GM23338 (cell line): ENCODE data around the gene REXO5. TPM values are rescaled to one million over a fixed set of nuclear protein-coding genes. Genes with fewer than 3 reads are reported as not detected.

Experiments
- CREB1 ChIP-seq: fragments of 250-450 bp; sonication (Bioruptor Pico); IDR thresholded peaks from 2 replicates; pipeline ENCODE4 v1.5.0; 2020; ENCODE audit warnings: low read depth, mild to moderate bottlenecking, moderate library complexity
- ETS1 ChIP-seq: IDR thresholded peaks from 2 replicates; pipeline ENCODE4 v1.6.1; 2016; ENCODE audit warnings: antibody characterized with exemption
- EZH2phosphoT487 ChIP-seq: fragments of 200-600 bp; sonication (generic); IDR thresholded peaks from one replicate; pipeline ENCODE4 v1.8.1; 2018; ENCODE audit warnings: antibody characterized with exemption; ENCODE audit not compliant: unreplicated experiment
- JUNB ChIP-seq: IDR thresholded peaks from one replicate; pipeline ENCODE4 v1.6.1; 2016; ENCODE audit warnings: antibody characterized with exemption; ENCODE audit not compliant: unreplicated experiment
- POLR2AphosphoS5 ChIP-seq: IDR thresholded peaks from 2 replicates; pipeline ENCODE4 v1.6.1; 2016; ENCODE audit warnings: antibody characterized with exemption, low read depth
- REST ChIP-seq: IDR thresholded peaks from one replicate; pipeline ENCODE4 v1.6.1; 2018; ENCODE audit warnings: antibody characterized with exemption; ENCODE audit not compliant: unreplicated experiment
- STAT1 ChIP-seq: IDR thresholded peaks from one replicate; pipeline ENCODE4 v1.6.1; 2016; ENCODE audit warnings: antibody characterized with exemption; ENCODE audit not compliant: unreplicated experiment
- ZNF114 ChIP-seq: fragments of 250-450 bp; sonication (Bioruptor Pico); IDR thresholded peaks from 2 replicates; pipeline ENCODE4 v1.5.0; 2020; ENCODE audit warnings: mild to moderate bottlenecking, moderate library complexity
- ZNF331 ChIP-seq: fragments of 250-450 bp; sonication (Bioruptor Pico); IDR thresholded peaks from 2 replicates; pipeline ENCODE4 v1.5.0; 2020; ENCODE audit warnings: low read depth, mild to moderate bottlenecking, moderate library complexity
- polyA plus RNA-seq: library from polyadenylated mRNA; unstranded; fragments of >200 nt; fragmentation: Nextera tagmentation; extraction: Ambion mirVana; gene quantifications from 2 replicates; pipeline ENCODE4 v1.2.1, GENCODE V29; 2016
- total RNA-seq: library from RNA; depleted of rRNA; stranded (reverse); fragments of >200 nt; shearing (Covaris generic); gene quantifications from 2 replicates; pipeline ENCODE4 v1.2.3, GENCODE V29; 2014
- TF ChIP-seq, protein P1 (sequence below): fragments of 250-450 bp; sonication (Bioruptor Pico); IDR thresholded peaks from 2 replicates; pipeline ENCODE4 v1.5.0; 2020; ENCODE audit warnings: mild to moderate bottlenecking, moderate library complexity
- TF ChIP-seq, protein P2 (sequence below), 2 experiments: fragments of 200-600 bp in 1 of 2; sonication (generic) in 1 of 2; conservative IDR thresholded peaks; 2 replicates each; pipeline versions ENCODE4 v1.5.1 to v1.6.1; 2016 to 2017; ENCODE audit warnings: antibody characterized with exemption in 2 of 2, low read depth in 2 of 2, mild to moderate bottlenecking in 2 of 2, moderate library complexity in 1 of 2

The REXO5 gene
- total and polyA plus RNA-seq, 2 experiments from 2014 or later: 6.5 to 6.9 TPM

- TF ChIP-seq, protein P1, sequence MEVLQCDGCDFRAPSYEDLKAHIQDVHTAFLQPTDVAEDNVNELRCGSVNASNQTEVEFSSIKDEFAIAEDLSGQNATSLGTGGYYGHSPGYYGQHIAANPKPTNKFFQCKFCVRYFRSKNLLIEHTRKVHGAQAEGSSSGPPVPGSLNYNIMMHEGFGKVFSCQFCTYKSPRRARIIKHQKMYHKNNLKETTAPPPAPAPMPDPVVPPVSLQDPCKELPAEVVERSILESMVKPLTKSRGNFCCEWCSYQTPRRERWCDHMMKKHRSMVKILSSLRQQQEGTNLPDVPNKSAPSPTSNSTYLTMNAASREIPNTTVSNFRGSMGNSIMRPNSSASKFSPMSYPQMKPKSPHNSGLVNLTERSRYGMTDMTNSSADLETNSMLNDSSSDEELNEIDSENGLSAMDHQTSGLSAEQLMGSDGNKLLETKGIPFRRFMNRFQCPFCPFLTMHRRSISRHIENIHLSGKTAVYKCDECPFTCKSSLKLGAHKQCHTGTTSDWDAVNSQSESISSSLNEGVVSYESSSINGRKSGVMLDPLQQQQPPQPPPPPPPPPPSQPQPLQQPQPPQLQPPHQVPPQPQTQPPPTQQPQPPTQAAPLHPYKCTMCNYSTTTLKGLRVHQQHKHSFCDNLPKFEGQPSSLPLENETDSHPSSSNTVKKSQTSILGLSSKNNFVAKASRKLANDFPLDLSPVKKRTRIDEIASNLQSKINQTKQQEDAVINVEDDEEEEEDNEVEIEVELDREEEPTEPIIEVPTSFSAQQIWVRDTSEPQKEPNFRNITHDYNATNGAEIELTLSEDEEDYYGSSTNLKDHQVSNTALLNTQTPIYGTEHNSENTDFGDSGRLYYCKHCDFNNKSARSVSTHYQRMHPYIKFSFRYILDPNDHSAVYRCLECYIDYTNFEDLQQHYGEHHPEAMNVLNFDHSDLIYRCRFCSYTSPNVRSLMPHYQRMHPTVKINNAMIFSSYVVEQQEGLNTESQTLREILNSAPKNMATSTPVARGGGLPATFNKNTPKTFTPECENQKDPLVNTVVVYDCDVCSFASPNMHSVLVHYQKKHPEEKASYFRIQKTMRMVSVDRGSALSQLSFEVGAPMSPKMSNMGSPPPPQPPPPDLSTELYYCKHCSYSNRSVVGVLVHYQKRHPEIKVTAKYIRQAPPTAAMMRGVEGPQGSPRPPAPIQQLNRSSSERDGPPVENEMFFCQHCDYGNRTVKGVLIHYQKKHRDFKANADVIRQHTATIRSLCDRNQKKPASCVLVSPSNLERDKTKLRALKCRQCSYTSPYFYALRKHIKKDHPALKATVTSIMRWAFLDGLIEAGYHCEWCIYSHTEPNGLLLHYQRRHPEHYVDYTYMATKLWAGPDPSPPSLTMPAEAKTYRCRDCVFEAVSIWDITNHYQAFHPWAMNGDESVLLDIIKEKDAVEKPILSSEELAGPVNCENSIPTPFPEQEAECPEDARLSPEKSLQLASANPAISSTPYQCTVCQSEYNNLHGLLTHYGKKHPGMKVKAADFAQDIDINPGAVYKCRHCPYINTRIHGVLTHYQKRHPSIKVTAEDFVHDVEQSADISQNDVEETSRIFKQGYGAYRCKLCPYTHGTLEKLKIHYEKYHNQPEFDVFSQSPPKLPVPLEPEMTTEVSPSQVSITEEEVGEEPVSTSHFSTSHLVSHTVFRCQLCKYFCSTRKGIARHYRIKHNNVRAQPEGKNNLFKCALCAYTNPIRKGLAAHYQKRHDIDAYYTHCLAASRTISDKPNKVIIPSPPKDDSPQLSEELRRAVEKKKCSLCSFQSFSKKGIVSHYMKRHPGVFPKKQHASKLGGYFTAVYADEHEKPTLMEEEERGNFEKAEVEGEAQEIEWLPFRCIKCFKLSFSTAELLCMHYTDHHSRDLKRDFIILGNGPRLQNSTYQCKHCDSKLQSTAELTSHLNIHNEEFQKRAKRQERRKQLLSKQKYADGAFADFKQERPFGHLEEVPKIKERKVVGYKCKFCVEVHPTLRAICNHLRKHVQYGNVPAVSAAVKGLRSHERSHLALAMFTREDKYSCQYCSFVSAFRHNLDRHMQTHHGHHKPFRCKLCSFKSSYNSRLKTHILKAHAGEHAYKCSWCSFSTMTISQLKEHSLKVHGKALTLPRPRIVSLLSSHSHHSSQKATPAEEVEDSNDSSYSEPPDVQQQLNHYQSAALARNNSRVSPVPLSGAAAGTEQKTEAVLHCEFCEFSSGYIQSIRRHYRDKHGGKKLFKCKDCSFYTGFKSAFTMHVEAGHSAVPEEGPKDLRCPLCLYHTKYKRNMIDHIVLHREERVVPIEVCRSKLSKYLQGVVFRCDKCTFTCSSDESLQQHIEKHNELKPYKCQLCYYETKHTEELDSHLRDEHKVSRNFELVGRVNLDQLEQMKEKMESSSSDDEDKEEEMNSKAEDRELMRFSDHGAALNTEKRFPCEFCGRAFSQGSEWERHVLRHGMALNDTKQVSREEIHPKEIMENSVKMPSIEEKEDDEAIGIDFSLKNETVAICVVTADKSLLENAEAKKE (CRISPR knock-in tag): no peak
- no peak for TF ChIP-seq REST
- TF ChIP-seq, protein P2, sequence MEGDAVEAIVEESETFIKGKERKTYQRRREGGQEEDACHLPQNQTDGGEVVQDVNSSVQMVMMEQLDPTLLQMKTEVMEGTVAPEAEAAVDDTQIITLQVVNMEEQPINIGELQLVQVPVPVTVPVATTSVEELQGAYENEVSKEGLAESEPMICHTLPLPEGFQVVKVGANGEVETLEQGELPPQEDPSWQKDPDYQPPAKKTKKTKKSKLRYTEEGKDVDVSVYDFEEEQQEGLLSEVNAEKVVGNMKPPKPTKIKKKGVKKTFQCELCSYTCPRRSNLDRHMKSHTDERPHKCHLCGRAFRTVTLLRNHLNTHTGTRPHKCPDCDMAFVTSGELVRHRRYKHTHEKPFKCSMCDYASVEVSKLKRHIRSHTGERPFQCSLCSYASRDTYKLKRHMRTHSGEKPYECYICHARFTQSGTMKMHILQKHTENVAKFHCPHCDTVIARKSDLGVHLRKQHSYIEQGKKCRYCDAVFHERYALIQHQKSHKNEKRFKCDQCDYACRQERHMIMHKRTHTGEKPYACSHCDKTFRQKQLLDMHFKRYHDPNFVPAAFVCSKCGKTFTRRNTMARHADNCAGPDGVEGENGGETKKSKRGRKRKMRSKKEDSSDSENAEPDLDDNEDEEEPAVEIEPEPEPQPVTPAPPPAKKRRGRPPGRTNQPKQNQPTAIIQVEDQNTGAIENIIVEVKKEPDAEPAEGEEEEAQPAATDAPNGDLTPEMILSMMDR (conservative IDR thresholded peaks at IDR 0.05; ENCODE audit: low read depth in 2 of 2): no peak
- TF ChIP-seq STAT1: no peak
- no peak for TF ChIP-seq ZNF114 (CRISPR knock-in tag)
- TF ChIP-seq JUNB: no peak
- no peak for TF ChIP-seq ETS1
- TF ChIP-seq POLR2AphosphoS5: no peak
- no peak for TF ChIP-seq CREB1
- TF ChIP-seq ZNF331: no peak
- TF ChIP-seq EZH2phosphoT487: no peak
Measured at GRCh38 chr16:20844054-20844453, 37.7 kb downstream of the REXO5 start (continued).
